ENCODE data around the gene BMP3.

- TF ChIP-seq MED1 (CRISPR knock-in tag; IDR thresholded peaks at IDR 0.05) (no peak), ZSCAN9 (CRISPR knock-in tag; IDR thresholded peaks at IDR 0.05; ENCODE audit: borderline replicate concordance) (no peak), POLR2A (IDR thresholded peaks at IDR 0.05; ENCODE audit: insufficient read depth in 1 of 2, low read depth in 2 of 2, low read length in 2 of 2) (no peak), TCF7L2 (IDR thresholded peaks at IDR 0.05; ENCODE audit: low read depth, low read length) (no peak), EP300 (IDR thresholded peaks at IDR 0.05; ENCODE audit: low read depth in 2 of 2, low read length in 2 of 2) (no peak), EP300 (CRISPR knock-in tag; IDR thresholded peaks at IDR 0.05; ENCODE audit: borderline replicate concordance) (no peak), RFX1 (IDR thresholded peaks at IDR 0.05) (no peak), CREB1 (IDR thresholded peaks at IDR 0.05) (no peak), CREB1 (CRISPR knock-in tag; IDR thresholded peaks at IDR 0.05) (no peak), U2AF2 (IDR thresholded peaks at IDR 0.05; ENCODE audit: low read depth, low read length) (no peak), ZNF530 (CRISPR knock-in tag; IDR thresholded peaks at IDR 0.05; ENCODE audit: low read depth) (no peak), CTCF (CRISPR knock-in tag; IDR thresholded peaks at IDR 0.05) (no peak), ZNF609 (CRISPR knock-in tag; IDR thresholded peaks at IDR 0.05; ENCODE audit: borderline replicate concordance) (no peak), ATF1 (CRISPR knock-in tag; IDR thresholded peaks at IDR 0.05) (no peak), ZNF224 (CRISPR knock-in tag; IDR thresholded peaks at IDR 0.05) (no peak)
Observed at GRCh38 chr4:81093720-81094401, 63.4 kb downstream of the BMP3 start.

Data from HepG2 (cell line).